Femur (tissue), 1 donor: Measurements from ENCODE around the gene ZNF100.

ENCODE experiments used
- DNase-seq: peaks from one replicate; pipeline ENCODE4 v3.0.0-alpha.2; 2017

The ZNF100 gene

GRCh38 chr19:21699197-21699596, 68.2 kb downstream of the ZNF100 start:
- DNase-seq, result no peak

- no peak for DNase-seq
Observed at GRCh38 chr19:21698215-21698614, 69.2 kb downstream of the ZNF100 start.

- DNase-seq, result no peak
Observed at GRCh38 chr19:21697698-21698097, 69.7 kb downstream of the ZNF100 start.

- no peak for DNase-seq
Observed at GRCh38 chr19:21694171-21694906, 73.0 kb downstream of the ZNF100 start.

GRCh38 chr19:21693399-21693798, 74.0 kb downstream of the ZNF100 start:
- no peak for DNase-seq

GRCh38 chr19:21691661-21692060, 75.7 kb downstream of the ZNF100 start:
- peak; percentile 26 for DNase-seq

- no peak for DNase-seq
Observed at GRCh38 chr19:21688464-21688863, 78.9 kb downstream of the ZNF100 start.

- DNase-seq, result no peak
Observed at GRCh38 chr19:21680671-21681070, 86.7 kb downstream of the ZNF100 start.

- DNase-seq, result no peak
Observed at GRCh38 chr19:21680026-21680425, 87.4 kb downstream of the ZNF100 start.

GRCh38 chr19:21677696-21678418, 89.5 kb downstream of the ZNF100 start:
- DNase-seq, result no peak

GRCh38 chr19:21674454-21674853, 92.9 kb downstream of the ZNF100 start:
- DNase-seq, result no peak

GRCh38 chr19:21673479-21673878, 93.9 kb downstream of the ZNF100 start:
- DNase-seq, result peak; percentile 36
